Stimulated activated CD4-positive, alpha-beta T cell treated with anti-CD3 and anti-CD28 coated beads, TNF-alpha, amount 100 ng/mL, for 1 hour (primary cell): ENCODE measurements around the gene PCSK5.

Experiments
- DNase-seq, 3 donors: peaks; one replicate each; pipeline ENCODE4 v3.0.0-alpha.2; 2020; ENCODE audit warnings: low read depth in 3 of 3, low spot score in 1 of 3

The PCSK5 gene

GRCh38 chr9:76176171-76176570 lies 285.7 kb downstream of the PCSK5 start:
- DNase-seq, result no peak

GRCh38 chr9:76177931-76178330 lies 287.5 kb downstream of the PCSK5 start:
- no peak for DNase-seq

- DNase-seq, result no peak
These were observed 290.1 kb downstream of the PCSK5 start for GRCh38 chr9:76180541-76180940.

GRCh38 chr9:76181020-76181641 lies 290.7 kb downstream of the PCSK5 start:
- no peak for DNase-seq

GRCh38 chr9:76181781-76182180 lies 291.3 kb downstream of the PCSK5 start:
- DNase-seq, result no peak

- no peak for DNase-seq
These were observed 295.0 kb downstream of the PCSK5 start for GRCh38 chr9:76185432-76185831.

- DNase-seq, result no peak
These were observed 297.8 kb downstream of the PCSK5 start for GRCh38 chr9:76188286-76188685.

- DNase-seq, result no peak
These were observed 298.4 kb downstream of the PCSK5 start for GRCh38 chr9:76188905-76189304.

- DNase-seq, result no peak
These were observed 301.0 kb downstream of the PCSK5 start for GRCh38 chr9:76191493-76191892.

GRCh38 chr9:76192013-76192412 lies 301.5 kb downstream of the PCSK5 start:
- no peak for DNase-seq

- no peak for DNase-seq
These were observed 304.4 kb downstream of the PCSK5 start for GRCh38 chr9:76194896-76195295.

- DNase-seq, result no peak
These were observed 307.9 kb downstream of the PCSK5 start for GRCh38 chr9:76198336-76198735.

- DNase-seq, result no peak
These were observed 309.8 kb downstream of the PCSK5 start for GRCh38 chr9:76200315-76200714.

GRCh38 chr9:76200745-76201144 lies 310.3 kb downstream of the PCSK5 start:
- no peak for DNase-seq

- DNase-seq, result no peak
These were observed 312.9 kb downstream of the PCSK5 start for GRCh38 chr9:76203373-76203772.

- no peak for DNase-seq
These were observed 316.3 kb downstream of the PCSK5 start for GRCh38 chr9:76206821-76207220.

GRCh38 chr9:76213751-76214150 lies 323.3 kb downstream of the PCSK5 start:
- no peak for DNase-seq

GRCh38 chr9:76215066-76215465 lies 324.6 kb downstream of the PCSK5 start:
- DNase-seq, result no peak

- no peak for DNase-seq
These were observed 325.7 kb downstream of the PCSK5 start for GRCh38 chr9:76216161-76216649.

- DNase-seq, result no peak
These were observed 327.8 kb downstream of the PCSK5 start for GRCh38 chr9:76218117-76218885.

GRCh38 chr9:76218886-76219445 lies 328.5 kb downstream of the PCSK5 start:
- no peak for DNase-seq

GRCh38 chr9:76219560-76220151 lies 329.2 kb downstream of the PCSK5 start:
- no peak for DNase-seq
